ENCODE data around the gene CD163L1. TPM values are rescaled to one million over a fixed set of nuclear protein-coding genes. Genes with fewer than 3 reads are reported as not detected.

Gene CD163L1
- total RNA-seq, 4 donors from 2014 or later, result 0.20 to 6.4 (median 3.2) TPM

DNA sequence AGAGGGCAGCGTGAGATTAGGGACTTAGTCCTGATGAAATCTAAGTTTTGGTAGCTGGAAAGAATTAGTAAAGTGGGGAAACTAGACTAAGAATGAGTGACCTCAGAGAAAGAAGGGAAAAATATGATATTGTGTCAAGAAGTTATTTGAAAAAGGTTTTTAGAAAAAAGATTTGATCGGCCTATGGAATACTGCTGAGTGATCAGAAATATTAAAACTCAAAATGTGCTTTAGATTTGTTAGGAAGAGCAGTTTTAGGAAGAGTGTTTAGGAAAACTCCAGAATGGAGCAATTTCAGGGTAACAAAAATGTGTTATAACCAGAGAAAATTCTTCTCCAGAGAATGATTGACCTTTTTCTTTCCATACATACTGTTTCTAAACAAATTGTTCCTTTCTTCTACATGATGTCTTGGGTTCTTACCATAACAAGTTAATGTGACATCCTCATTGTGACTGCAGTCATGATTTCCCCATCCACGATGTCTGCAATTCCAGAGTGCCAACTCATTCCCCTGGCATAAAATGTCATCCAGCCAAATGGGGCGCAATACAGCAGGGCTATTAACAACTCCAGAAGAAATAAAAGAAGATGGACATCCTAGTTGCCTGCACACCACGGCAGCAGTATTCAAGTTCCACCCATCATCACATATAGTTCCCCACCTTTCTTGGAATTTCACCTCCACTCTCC lies 11.8 kb downstream of the CD163L1 start:
- no peaks in the 10 kb centered on the region for H3K4me1 ChIP-seq
- DNase-seq, result no peak
- no peak overlapping the region for H3K4me3 ChIP-seq
- in situ Hi-C loops (cut with MboI; ENCODE audit: low pct_ligation_motif_present in 1 of 4, low pct_unique_long_range_greater_than_20kb in 1 of 4, low sequenced_read_pairs in 3 of 4), result no loop called here
- intact Hi-C loops (cut with DNase I; ENCODE audit: low total_unique reads), result no loop called here
- H3K27ac ChIP-seq, result no peak overlapping the region
- TF ChIP-seq EP300 (IDR thresholded peaks at IDR 0.05; ENCODE audit: low read depth) (no peak), POLR2AphosphoS5 (IDR thresholded peaks at IDR 0.05) (no peak), POLR2A (IDR thresholded peaks at IDR 0.05) (no peak)
- TF ChIP-seq, protein P1, sequence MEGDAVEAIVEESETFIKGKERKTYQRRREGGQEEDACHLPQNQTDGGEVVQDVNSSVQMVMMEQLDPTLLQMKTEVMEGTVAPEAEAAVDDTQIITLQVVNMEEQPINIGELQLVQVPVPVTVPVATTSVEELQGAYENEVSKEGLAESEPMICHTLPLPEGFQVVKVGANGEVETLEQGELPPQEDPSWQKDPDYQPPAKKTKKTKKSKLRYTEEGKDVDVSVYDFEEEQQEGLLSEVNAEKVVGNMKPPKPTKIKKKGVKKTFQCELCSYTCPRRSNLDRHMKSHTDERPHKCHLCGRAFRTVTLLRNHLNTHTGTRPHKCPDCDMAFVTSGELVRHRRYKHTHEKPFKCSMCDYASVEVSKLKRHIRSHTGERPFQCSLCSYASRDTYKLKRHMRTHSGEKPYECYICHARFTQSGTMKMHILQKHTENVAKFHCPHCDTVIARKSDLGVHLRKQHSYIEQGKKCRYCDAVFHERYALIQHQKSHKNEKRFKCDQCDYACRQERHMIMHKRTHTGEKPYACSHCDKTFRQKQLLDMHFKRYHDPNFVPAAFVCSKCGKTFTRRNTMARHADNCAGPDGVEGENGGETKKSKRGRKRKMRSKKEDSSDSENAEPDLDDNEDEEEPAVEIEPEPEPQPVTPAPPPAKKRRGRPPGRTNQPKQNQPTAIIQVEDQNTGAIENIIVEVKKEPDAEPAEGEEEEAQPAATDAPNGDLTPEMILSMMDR (IDR thresholded peaks at IDR 0.05), result no peak
- H3K36me3 ChIP-seq, result no peaks in the 10 kb centered on the region
- WGBS, 2 donors (ENCODE audit: low coverage in 1 of 2), result 83 to 97% methylated on average over 2 to 5 of the region's 5 CpGs
- H3K27me3 ChIP-seq, result no peaks in the 10 kb centered on the region
- no peaks in the 10 kb centered on the region for H3K9me3 ChIP-seq

DNA sequence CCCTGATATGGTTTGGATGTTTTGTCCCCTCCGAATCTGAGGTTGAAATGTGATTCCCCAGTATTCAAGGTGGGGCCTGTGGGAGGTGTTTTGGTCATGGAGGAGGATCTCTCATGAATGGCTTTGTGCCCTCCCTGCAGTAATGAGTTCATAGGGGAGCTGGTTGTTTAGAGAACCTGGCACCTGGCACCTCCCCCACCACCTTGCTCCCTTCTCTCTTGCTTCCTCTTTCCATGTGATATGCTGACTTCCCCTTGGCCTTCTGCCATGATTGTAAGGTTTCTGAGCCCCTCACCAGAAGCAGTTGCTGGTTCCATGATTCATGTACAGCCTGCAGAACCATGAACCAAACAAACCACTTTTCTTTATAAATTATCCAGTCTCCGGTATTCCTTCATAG lies 32.6 kb downstream of the CD163L1 start:
- in situ Hi-C loops (cut with MboI; ENCODE audit: low pct_ligation_motif_present in 1 of 4, low pct_unique_long_range_greater_than_20kb in 1 of 4, low sequenced_read_pairs in 3 of 4), result no loop called here
- Histone ChIP-seq H3K27ac (no peak overlapping the region), H3K4me3 (no peak overlapping the region), H3K27me3 (no peaks in the 10 kb centered on the region), H3K36me3 (no peaks in the 10 kb centered on the region), H3K4me1 (no peaks in the 10 kb centered on the region), H3K9me3 (no peaks in the 10 kb centered on the region)
- TF ChIP-seq POLR2A (IDR thresholded peaks at IDR 0.05) (no peak), POLR2AphosphoS5 (IDR thresholded peaks at IDR 0.05) (no peak), EP300 (IDR thresholded peaks at IDR 0.05; ENCODE audit: low read depth) (no peak)
- TF ChIP-seq, protein P1 (IDR thresholded peaks at IDR 0.05), result no peak
- DNase-seq, result no peak
- intact Hi-C loops (cut with DNase I; ENCODE audit: low total_unique reads), result no loop called here
- 58 to 71% methylated on average over 2 of the region's 2 CpGs for WGBS, 2 donors (ENCODE audit: low coverage in 1 of 2)

- in situ Hi-C loops (cut with MboI; ENCODE audit: low pct_ligation_motif_present in 1 of 4, low pct_unique_long_range_greater_than_20kb in 1 of 4, low sequenced_read_pairs in 3 of 4), result no loop called here
- intact Hi-C loops (cut with DNase I; ENCODE audit: low total_unique reads), result no loop called here
- Histone ChIP-seq H3K9me3 (no peaks in the 10 kb centered on the region), H3K27ac (no peak overlapping the region), H3K4me3 (no peak overlapping the region), H3K27me3 (no peaks in the 10 kb centered on the region), H3K36me3 (no peaks in the 10 kb centered on the region), H3K4me1 (no peaks in the 10 kb centered on the region)
- 57 to 58% methylated on average over 2 of the region's 2 CpGs for WGBS, 2 donors (ENCODE audit: low coverage in 1 of 2)
- no peak for DNase-seq
- TF ChIP-seq EP300 (IDR thresholded peaks at IDR 0.05; ENCODE audit: low read depth) (no peak), POLR2AphosphoS5 (IDR thresholded peaks at IDR 0.05) (no peak), POLR2A (IDR thresholded peaks at IDR 0.05) (no peak)
- TF ChIP-seq, protein P1 (IDR thresholded peaks at IDR 0.05), result no peak
Observed at GRCh38 chr12:7404275-7404674, 39.7 kb downstream of the CD163L1 start.

DNA sequence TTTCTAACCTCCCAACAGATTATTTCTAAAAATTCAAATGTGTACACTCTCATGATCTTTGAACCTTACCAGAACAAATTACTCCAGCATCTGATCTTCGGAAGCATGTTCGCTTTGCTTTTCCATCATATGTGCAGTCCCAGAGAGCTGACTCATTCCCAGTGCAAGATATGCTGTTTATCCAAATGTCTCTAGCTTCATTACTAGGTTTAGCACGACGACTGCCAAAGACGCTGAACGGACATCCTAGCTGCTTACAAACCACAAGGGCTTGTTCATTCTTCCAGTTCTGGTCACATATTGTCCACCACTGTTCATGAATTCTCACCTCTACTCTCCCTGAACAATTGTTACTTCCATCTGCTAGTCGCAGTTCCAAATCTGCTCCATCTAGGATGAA lies 40.5 kb downstream of the CD163L1 start:
- no peaks in the 10 kb centered on the region for H3K9me3 ChIP-seq
- intact Hi-C loops (cut with DNase I; ENCODE audit: low total_unique reads), result no loop called here
- H3K36me3 ChIP-seq, result no peaks in the 10 kb centered on the region
- H3K4me3 ChIP-seq, result no peak overlapping the region
- no peaks in the 10 kb centered on the region for H3K4me1 ChIP-seq
- TF ChIP-seq, protein P1 (IDR thresholded peaks at IDR 0.05), result no peak
- no peak for TF ChIP-seq EP300 (IDR thresholded peaks at IDR 0.05; ENCODE audit: low read depth)
- TF ChIP-seq POLR2A (IDR thresholded peaks at IDR 0.05), result no peak
- TF ChIP-seq POLR2AphosphoS5 (IDR thresholded peaks at IDR 0.05), result no peak
- WGBS, 2 donors (ENCODE audit: low coverage in 1 of 2), result 85 to 88% methylated on average over 7 of the region's 7 CpGs
- in situ Hi-C loops (cut with MboI; ENCODE audit: low pct_ligation_motif_present in 1 of 4, low pct_unique_long_range_greater_than_20kb in 1 of 4, low sequenced_read_pairs in 3 of 4), result no loop called here
- no peak overlapping the region for H3K27ac ChIP-seq
- no peak for DNase-seq
- H3K27me3 ChIP-seq, result no peaks in the 10 kb centered on the region

Measured in transverse colon (tissue), 4 donors.